NT2/D1 (cell line): Measurements from ENCODE around the gene RAB31.

ENCODE experiments used
- DNase-seq: peaks from one replicate; pipeline ENCODE4 v3.0.0-alpha.2; 2011; ENCODE audit warnings: low read depth, low spot score
- H3K27me3 ChIP-seq: 2 replicates; pipeline ENCODE4 v1.6.0; 2011; ENCODE audit warnings: mild to moderate bottlenecking; ENCODE audit not compliant: insufficient read length, insufficient read depth
- H3K36me3 ChIP-seq: 2 replicates; pipeline ENCODE4 v1.6.1; 2011; ENCODE audit warnings: mild to moderate bottlenecking, low read length, mixed read lengths; ENCODE audit not compliant: insufficient read depth, insufficient read length
- H3K4me1 ChIP-seq: 2 replicates; pipeline ENCODE4 v1.5.1; 2011; ENCODE audit not compliant: insufficient read depth, insufficient read length
- H3K4me3 ChIP-seq: 2 replicates; pipeline ENCODE4 v1.5.1; 2011; ENCODE audit warnings: low read depth; ENCODE audit not compliant: insufficient read length
- H3K9ac ChIP-seq: 2 replicates; pipeline ENCODE4 v1.6.0; 2011; ENCODE audit warnings: low read depth; ENCODE audit not compliant: insufficient read length
- H3K9me3 ChIP-seq: 2 replicates; pipeline ENCODE4 v1.5.1; 2011; ENCODE audit warnings: mild to moderate bottlenecking, low read length; ENCODE audit not compliant: insufficient read depth
- SUZ12 ChIP-seq: IDR thresholded peaks from 2 replicates; pipeline ENCODE4 v1.6.1; 2011; ENCODE audit not compliant: insufficient read length, insufficient read depth; ENCODE audit errors: extremely low read depth
- YY1 ChIP-seq: IDR thresholded peaks from 2 replicates; pipeline ENCODE4 v1.6.1; 2011; ENCODE audit not compliant: insufficient read length, insufficient read depth
- ZNF274 ChIP-seq: IDR thresholded peaks from 2 replicates; pipeline ENCODE4 v1.6.1; 2011; ENCODE audit warnings: mild to moderate bottlenecking, low read depth, low read length

RAB31 gene

GRCh38 chr18:9782073-9782857 lies 74.2 kb downstream of the RAB31 start:
- H3K4me1 ChIP-seq = no peaks in the 10 kb centered on the region
- H3K36me3 ChIP-seq = peaks cover 11% of the 10 kb centered on the region
- no peak for DNase-seq
- H3K27me3 ChIP-seq = no peaks in the 10 kb centered on the region
- no peak overlapping the region for H3K9ac ChIP-seq
- TF ChIP-seq ZNF274 (no peak), SUZ12 (no peak)
- no peak overlapping the region for H3K4me3 ChIP-seq
- H3K9me3 ChIP-seq = no peaks in the 10 kb centered on the region

GRCh38 chr18:9786631-9787030 lies 78.5 kb downstream of the RAB31 start:
- H3K4me3 ChIP-seq = no peak overlapping the region
- peaks cover 10% of the 10 kb centered on the region for H3K36me3 ChIP-seq
- H3K9ac ChIP-seq = no peak overlapping the region
- H3K9me3 ChIP-seq = no peaks in the 10 kb centered on the region
- TF ChIP-seq SUZ12 (no peak), ZNF274 (no peak), YY1 (no peak)
- H3K27me3 ChIP-seq = no peaks in the 10 kb centered on the region
- H3K4me1 ChIP-seq = no peaks in the 10 kb centered on the region
- no peak for DNase-seq

- DNase-seq = no peak
- Histone ChIP-seq H3K4me1 (no peaks in the 10 kb centered on the region), H3K36me3 (peaks cover 10% of the 10 kb centered on the region), H3K9ac (no peak overlapping the region), H3K9me3 (no peaks in the 10 kb centered on the region), H3K4me3 (no peak overlapping the region), H3K27me3 (no peaks in the 10 kb centered on the region)
- TF ChIP-seq SUZ12 (no peak), ZNF274 (no peak), YY1 (no peak)
These were observed 78.9 kb downstream of the RAB31 start for GRCh38 chr18:9787036-9787435.

GRCh38 chr18:9787712-9788111 lies 79.6 kb downstream of the RAB31 start:
- Histone ChIP-seq H3K27me3 (no peaks in the 10 kb centered on the region), H3K4me3 (no peak overlapping the region), H3K4me1 (no peaks in the 10 kb centered on the region), H3K9ac (no peak overlapping the region), H3K9me3 (no peaks in the 10 kb centered on the region), H3K36me3 (peaks cover 10% of the 10 kb centered on the region)
- DNase-seq = no peak
- TF ChIP-seq YY1 = no peak
- TF ChIP-seq ZNF274 = no peak
- no peak for TF ChIP-seq SUZ12

GRCh38 chr18:9788140-9788539 lies 80.0 kb downstream of the RAB31 start:
- DNase-seq = no peak
- Histone ChIP-seq H3K9ac (no peak overlapping the region), H3K9me3 (no peaks in the 10 kb centered on the region), H3K4me1 (no peaks in the 10 kb centered on the region), H3K36me3 (peaks cover 13% of the 10 kb centered on the region), H3K4me3 (no peak overlapping the region), H3K27me3 (no peaks in the 10 kb centered on the region)
- TF ChIP-seq ZNF274 (no peak), SUZ12 (no peak), YY1 (no peak)

- peaks cover 16% of the 10 kb centered on the region for H3K36me3 ChIP-seq
- no peak for DNase-seq
- no peak for TF ChIP-seq SUZ12
- H3K9me3 ChIP-seq = no peaks in the 10 kb centered on the region
- H3K4me1 ChIP-seq = no peaks in the 10 kb centered on the region
- no peak overlapping the region for H3K4me3 ChIP-seq
- H3K9ac ChIP-seq = no peak overlapping the region
- no peaks in the 10 kb centered on the region for H3K27me3 ChIP-seq
These were observed 80.8 kb downstream of the RAB31 start for GRCh38 chr18:9788860-9789259.

- Histone ChIP-seq H3K27me3 (no peaks in the 10 kb centered on the region), H3K9me3 (no peaks in the 10 kb centered on the region), H3K9ac (no peak overlapping the region), H3K4me1 (no peaks in the 10 kb centered on the region), H3K4me3 (no peak overlapping the region), H3K36me3 (peaks cover 10% of the 10 kb centered on the region)
- no peak for TF ChIP-seq SUZ12
- TF ChIP-seq ZNF274 = no peak
- no peak for TF ChIP-seq YY1
- DNase-seq = no peak
These were observed 82.2 kb downstream of the RAB31 start for GRCh38 chr18:9790261-9790660.

GRCh38 chr18:9791991-9792390 lies 83.9 kb downstream of the RAB31 start:
- no peak for DNase-seq
- H3K9me3 ChIP-seq = no peaks in the 10 kb centered on the region
- TF ChIP-seq ZNF274 (no peak), YY1 (no peak), SUZ12 (no peak)
- no peak overlapping the region for H3K9ac ChIP-seq
- H3K4me3 ChIP-seq = no peak overlapping the region
- no peaks in the 10 kb centered on the region for H3K27me3 ChIP-seq
- H3K36me3 ChIP-seq = peaks cover 6% of the 10 kb centered on the region
- H3K4me1 ChIP-seq = no peaks in the 10 kb centered on the region
